HG02885 (cell line): ENCODE results near the gene SETD2.

Source experiments
- ATAC-seq: cut with Tn5 transposase; IDR thresholded peaks from one replicate; pipeline ENCODE4 v1.9.1; 2021; ENCODE audit warnings: mild to moderate bottlenecking; ENCODE audit not compliant: unreplicated experiment, poor library complexity

SETD2 gene

DNA sequence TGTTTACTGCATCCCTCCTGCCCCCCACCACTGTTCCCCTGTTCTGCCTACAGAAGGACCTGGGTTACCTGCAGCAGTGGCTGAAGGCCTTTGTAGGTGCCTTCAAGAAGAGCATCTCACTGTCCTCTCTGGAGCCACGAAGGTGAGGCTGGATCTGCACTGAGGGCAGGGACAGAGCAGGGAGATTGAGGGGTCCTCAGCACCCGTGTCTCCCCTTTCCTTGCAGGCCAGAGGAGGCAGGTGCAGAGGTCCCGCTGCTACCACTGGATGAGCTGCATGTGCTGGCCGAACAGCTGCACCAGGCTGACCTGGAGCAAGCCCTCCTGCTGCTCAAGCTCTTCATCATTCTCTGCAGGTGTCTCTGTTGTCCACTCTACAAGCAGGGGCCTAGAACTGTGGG is 175.3 kb downstream of the SETD2 start:
- ATAC-seq: no peak

GRCh38 chr3:46987743-46988401 is 176.0 kb downstream of the SETD2 start:
- ATAC-seq: peak; percentile 82

- ATAC-seq: peak; percentile 2
Observed at GRCh38 chr3:46987319-46987742, 176.6 kb downstream of the SETD2 start.

DNA sequence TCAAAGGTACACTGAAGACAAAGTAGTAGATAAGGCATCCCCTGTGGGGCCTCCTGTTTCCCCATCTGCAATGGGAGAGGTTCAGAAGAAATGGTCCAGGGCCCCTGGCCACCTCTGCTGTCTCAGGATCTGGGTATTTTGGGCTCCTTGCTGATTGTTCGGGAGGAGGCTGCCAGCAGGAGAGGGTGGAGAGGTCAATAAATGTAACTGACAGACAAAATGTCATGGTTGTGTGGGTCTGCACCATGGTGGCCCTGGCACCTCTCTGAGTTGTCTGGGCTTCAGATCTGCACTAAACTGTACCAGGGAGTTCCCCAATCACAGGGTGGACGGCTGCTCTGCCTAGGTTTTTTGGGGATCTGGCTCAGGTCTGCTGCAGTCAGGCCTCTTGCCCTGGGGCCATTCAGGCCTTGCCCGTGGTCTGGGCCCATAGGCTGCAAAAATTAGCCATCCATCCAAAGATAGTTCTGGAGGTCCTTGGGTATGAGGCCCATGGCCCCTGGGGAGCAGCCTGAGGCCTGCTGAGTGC is 177.1 kb downstream of the SETD2 start:
- ATAC-seq: no peak

DNA sequence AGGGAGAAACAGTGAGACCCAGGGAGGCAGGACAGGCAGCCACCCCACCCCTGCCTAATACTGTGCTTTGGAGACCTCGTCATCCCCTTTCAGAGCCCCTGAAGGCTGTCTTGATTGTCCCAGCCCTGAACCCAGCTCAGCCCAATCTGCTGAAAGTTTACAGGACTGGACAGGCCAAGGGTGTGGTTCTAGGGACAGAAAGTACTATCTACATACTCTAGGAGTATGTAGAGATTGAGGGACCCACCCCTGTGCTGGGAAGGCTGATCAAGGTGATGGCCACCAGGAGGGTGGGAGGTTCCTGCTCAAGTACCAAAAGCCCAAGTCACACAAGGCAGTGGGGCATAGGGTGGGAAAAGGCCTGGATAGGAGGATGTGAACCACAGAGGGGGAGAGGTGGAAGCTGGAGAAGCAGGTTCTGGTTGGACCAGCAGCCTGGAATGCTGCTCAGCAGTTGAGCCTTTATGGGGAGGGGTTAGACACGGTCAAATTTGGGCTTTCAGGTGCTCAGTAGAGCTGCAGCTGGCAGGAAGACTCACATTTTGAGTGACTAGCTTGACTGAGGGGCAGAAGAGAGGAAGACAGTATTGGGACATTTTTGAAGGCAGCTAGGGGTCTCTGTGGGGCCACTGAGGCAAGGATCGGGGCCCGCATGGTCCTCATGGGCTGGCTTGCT is 177.7 kb downstream of the SETD2 start:
- ATAC-seq: no peak

GRCh38 chr3:46985588-46985987 is 178.3 kb downstream of the SETD2 start:
- no peak for ATAC-seq

DNA sequence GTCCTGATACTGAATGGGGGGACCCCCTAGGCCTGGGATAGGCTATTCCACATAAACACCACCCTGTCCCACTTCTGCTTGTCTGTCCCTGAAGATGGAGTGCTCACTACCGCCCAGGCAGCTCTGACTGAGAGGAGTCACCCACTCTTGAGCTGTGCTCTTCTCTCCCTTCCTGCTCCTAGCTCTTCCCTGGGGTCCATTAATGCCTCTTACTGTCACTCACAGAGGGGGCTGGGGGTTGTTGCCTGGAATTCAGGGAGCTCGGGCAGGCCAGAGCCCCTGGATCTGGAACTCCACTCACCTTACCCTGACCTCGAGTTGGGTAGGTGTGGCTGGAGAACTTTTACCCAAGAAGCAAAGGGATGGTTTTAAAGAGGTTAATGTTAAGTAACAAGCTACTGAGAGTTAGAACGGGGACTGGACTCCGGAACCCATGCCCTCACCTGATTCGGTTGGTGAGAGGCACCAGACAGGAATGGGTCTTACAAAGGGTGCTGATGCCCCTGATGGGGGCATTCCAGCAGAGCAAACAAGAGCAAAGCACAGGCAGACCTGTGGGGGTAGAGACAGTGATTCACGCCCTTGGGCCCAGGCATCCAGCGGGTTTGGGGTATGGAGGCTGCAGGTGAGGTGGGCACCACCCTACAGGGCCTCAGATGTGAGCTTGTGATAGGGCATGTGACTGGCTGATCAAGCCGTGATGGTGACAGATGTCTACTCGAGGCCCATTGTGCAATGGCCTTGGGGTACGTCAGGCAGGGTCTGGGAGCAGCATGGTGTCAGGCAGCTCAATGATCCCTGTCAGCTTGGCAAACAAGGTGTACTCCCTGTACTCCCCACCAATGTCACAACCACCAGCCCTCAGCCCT is 179.1 kb downstream of the SETD2 start:
- no peak for ATAC-seq

DNA sequence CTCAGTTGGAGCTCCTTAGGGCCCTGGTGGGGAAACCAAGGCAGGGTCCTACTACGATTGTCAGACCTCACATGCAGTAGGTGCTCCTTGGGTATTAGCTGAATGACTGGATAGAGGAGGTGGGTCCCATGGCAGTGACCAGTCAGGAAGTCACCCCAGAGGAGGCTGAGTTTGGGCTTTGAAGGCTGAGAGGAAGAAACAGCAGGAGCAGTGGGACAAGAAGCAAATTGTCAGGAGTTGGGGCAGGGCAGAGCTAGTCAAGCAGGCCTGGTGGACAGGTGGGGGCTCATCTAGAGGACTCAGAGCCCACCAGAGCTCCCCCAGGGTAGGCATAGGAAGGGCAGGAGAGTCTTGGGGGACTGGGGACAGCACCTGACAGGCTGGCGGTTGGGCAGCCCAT is 181.4 kb downstream of the SETD2 start:
- no peak for ATAC-seq

GRCh38 chr3:46981932-46982471 is 181.9 kb downstream of the SETD2 start:
- no peak for ATAC-seq

- ATAC-seq: peak; percentile 2
Observed at GRCh38 chr3:46979958-46980497, 183.9 kb downstream of the SETD2 start.

DNA sequence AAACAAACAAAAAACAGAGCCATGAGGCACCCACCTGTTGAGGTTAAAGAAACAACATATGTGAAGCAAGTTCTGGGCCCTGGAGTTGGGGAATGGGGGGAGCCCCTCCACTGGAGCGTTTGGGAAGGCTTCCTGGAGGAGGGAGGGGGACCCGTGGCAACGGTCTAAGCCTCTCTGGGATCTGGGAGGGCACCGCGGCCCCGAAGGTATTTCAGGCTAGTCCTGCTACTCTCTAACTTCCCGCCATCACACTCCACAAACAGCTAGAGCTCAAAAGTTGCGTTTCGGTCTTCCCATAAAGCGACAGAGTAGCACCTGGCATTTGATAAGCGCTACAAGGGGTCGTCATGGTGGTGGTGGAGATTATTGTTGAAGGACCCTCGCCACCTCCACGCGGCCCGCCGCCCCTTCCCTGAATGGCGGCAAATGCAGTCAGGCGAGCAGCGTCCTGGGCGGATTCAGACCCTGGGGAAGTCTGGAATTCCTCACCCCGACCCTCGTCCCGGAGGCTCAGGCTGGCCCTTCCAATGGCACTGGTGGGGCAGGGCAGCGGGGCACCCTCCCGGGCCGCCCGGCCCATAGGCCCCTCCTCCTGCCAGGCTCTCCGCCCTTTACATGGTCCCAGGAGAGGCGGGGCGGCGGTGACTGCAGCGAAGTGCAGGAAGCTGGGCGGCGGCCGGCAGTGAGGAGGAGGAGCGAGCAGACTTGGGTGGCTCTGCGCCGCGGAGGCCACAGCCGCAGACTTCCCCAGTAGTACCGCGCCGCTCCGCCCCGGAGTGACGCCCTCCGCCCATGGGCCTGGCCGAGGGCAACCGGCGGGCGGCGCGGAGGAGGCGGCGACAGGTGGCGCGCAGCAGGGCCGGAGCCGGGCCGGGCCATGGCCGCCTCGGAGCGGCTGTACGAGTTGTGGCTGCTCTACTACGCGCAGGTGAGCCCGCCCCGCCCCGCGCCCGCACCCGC is 184.6 kb downstream of the SETD2 start, which contains the start of gene NBEAL2:
Gene NBEAL2, plus strand, starts transcription at position 682 of the 960 bp plus-strand sequence. Its CDS starts 196 bp downstream, at position 878.
- peak; percentile 75 for ATAC-seq

GRCh38 chr3:46978381-46978780 is 185.5 kb downstream of the SETD2 start:
- ATAC-seq: no peak

DNA sequence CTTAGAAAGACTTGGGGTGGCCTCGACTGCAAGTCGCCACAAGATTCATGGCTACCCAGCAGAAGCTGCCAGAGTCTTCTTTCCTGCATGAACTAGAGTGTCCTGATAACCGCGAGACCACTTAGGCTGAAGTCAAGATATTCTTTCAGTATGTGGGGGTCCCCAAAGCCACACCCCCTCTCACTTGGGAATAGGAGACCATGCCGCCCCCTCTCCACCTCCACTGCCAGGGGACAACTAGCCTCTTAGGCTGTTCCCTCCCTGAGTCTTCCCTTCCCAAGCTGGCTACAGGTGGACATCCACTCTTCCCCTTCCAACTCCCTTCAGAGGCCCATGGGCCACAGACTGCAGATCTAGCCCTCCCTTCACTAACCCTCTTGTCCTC is 186.1 kb downstream of the SETD2 start:
- ATAC-seq: no peak

GRCh38 chr3:46976326-46977190 is 187.4 kb downstream of the SETD2 start, which contains the start of gene CCDC12:
Gene CCDC12 (minus strand): TSS chr3:46976745. CDS start chr3:46976732, 13 bp downstream.
- ATAC-seq: peak; percentile 68

- no peak for ATAC-seq
Observed at GRCh38 chr3:46974421-46975171, 189.3 kb downstream of the SETD2 start.

DNA sequence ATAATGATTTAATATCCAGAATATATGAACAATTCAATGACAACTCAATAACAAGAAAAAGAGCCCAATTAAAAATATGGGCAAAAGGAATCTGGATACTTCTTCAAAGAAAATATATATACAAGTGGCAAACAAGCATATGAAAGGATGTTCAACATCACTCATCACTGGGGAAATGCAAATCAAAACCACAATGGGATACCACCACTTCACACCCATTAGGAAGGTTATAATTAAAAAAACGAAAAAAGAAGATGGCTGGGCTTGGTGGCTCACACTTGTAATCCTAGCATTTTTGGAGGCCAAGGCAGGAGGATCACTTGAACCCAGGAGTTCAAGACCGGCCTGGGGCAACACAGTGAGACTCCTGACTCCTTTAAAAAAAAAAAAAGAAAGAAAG is 191.5 kb downstream of the SETD2 start:
- no peak for ATAC-seq

DNA sequence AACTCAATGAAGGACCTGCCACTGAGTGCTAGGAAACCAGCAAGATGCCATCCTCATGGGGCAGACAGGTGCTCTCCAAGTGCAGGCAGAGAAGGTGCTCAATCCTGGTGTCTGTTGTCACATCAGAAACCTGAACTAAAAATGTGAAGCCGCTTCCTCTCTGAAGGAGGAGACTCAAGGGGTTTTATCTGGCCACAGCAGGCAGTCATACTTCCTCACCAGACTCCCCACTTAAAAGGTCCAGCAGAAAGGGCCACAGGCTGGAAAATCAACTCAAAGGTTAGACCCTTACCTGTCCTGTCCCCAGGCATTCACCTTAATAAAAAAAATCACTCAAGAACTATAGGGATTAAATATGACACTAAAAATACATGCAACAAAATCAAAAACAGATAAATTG is 192.2 kb downstream of the SETD2 start:
- ATAC-seq: no peak
